CD4-positive, CD25-positive, alpha-beta regulatory T cell (primary cell): Measurements from ENCODE around the gene SMIM14. TPM values are rescaled to one million over a fixed set of nuclear protein-coding genes. Genes with fewer than 3 reads are reported as not detected.
A peak's percentile ranks its signal among the peaks of the same experiment; 100 is the strongest.
"Not testable (repeated sequence)": the region's sequence is repeated elsewhere in the genome, so short reads cannot be mapped to it uniquely, and the experiment has no call there.

Experiments used
- ATAC-seq, 2 donors: fragments of 150-1000 bp; cut with Tn5 transposase; one replicate each; pipeline ENCODE4 v1.10.0; 2021; ENCODE audit warnings: low read depth in 2 of 2, moderate number of reproducible peaks in 2 of 2, moderate library complexity in 1 of 2
- DNase-seq, 3 donors: peaks; one replicate each; pipeline versions ENCODE4 v3.0.0 to v3.0.0-alpha.2; 2012 to 2022; ENCODE audit warnings: mixed read lengths in 1 of 3
- H3K27ac ChIP-seq: one replicate; pipeline ENCODE4 v1.7.0; 2013; ENCODE audit warnings: mild to moderate bottlenecking, low read length; ENCODE audit not compliant: insufficient read depth, poor library complexity, severe bottlenecking
- H3K27me3 ChIP-seq: one replicate; pipeline ENCODE4 v1.7.0; 2013; ENCODE audit warnings: low read length; ENCODE audit not compliant: control insufficient read depth, insufficient read depth
- H3K36me3 ChIP-seq: one replicate; pipeline ENCODE4 v1.7.0; 2013; ENCODE audit warnings: mild to moderate bottlenecking, low read length, moderate library complexity; ENCODE audit not compliant: control insufficient read depth, insufficient read depth
- H3K4me1 ChIP-seq: 2 replicates; pipeline ENCODE4 v1.7.0; 2013; ENCODE audit warnings: mild to moderate bottlenecking, low read length; ENCODE audit not compliant: insufficient read depth, control insufficient read depth, poor library complexity, severe bottlenecking
- H3K4me3 ChIP-seq: one replicate; pipeline ENCODE4 v1.7.0; 2013; ENCODE audit warnings: low read depth, mild to moderate bottlenecking, low read length, moderate library complexity
- H3K9me3 ChIP-seq, 2 experiments: 1 replicate in 1 of 2; 2 replicates in 1 of 2; pipeline ENCODE4 v1.7.0; 2013; ENCODE audit warnings: low read length in 2 of 2, mild to moderate bottlenecking in 1 of 2, moderate library complexity in 1 of 2; ENCODE audit not compliant: control insufficient read depth in 2 of 2
- H3K27ac Mint-ChIP-seq, 3 donors: one replicate each; pipeline ENCODE4 v1.8.0; 2020 to 2022; ENCODE audit warnings: mild to moderate bottlenecking in 3 of 3, mixed read lengths in 3 of 3, moderate library complexity in 2 of 3
- H3K27me3 Mint-ChIP-seq: one replicate; pipeline ENCODE4 v1.8.0; 2022; ENCODE audit warnings: mild to moderate bottlenecking, mixed read lengths
- H3K36me3 Mint-ChIP-seq: one replicate; pipeline ENCODE4 v1.8.0; 2020; ENCODE audit warnings: mixed read lengths
- H3K4me1 Mint-ChIP-seq, 4 donors: one replicate each; pipeline ENCODE4 v1.8.0; 2020 to 2022; ENCODE audit warnings: mixed read lengths in 4 of 4, mild to moderate bottlenecking in 1 of 4
- H3K4me3 Mint-ChIP-seq, 4 donors: one replicate each; pipeline ENCODE4 v1.8.0; 2020 to 2022; ENCODE audit warnings: mild to moderate bottlenecking in 4 of 4, mixed read lengths in 4 of 4, moderate library complexity in 3 of 4
- H3K9me3 Mint-ChIP-seq, 7 donors: one replicate each; pipeline ENCODE4 v1.8.0; 2020 to 2022; ENCODE audit warnings: mixed read lengths in 7 of 7, mild to moderate bottlenecking in 3 of 7, moderate library complexity in 2 of 7
- polyA plus RNA-seq, 4 donors: library from polyadenylated mRNA; unstranded; fragments of 300-500 nt; fragmentation: Illumina TruSeq; gene quantifications; one replicate each; pipeline ENCODE4 v1.2.3, GENCODE V29; 2021
- total RNA-seq: library from RNA; stranded (reverse); gene quantifications from one replicate; pipeline ENCODE4 v1.2.3, GENCODE V29; 2022

The SMIM14 gene
- total and polyA plus RNA-seq, 5 donors from 2014 or later: 5.2 to 28.6 (median 21.8) TPM

GRCh38 chr4:39563346-39563847 lies 75.3 kb downstream of the SMIM14 start:
- no peak for DNase-seq
- peaks cover 0 to 2% (median 1%) of the 10 kb centered on the region in 4 donors for H3K4me1 Mint-ChIP-seq
- no peak overlapping the region for H3K4me3 ChIP-seq
- ATAC-seq: no peak
- no peaks in the 10 kb centered on the region for H3K4me1 ChIP-seq
- H3K36me3 ChIP-seq: peaks cover 2% of the 10 kb centered on the region
- H3K9me3 ChIP-seq: no peaks in the 10 kb centered on the region
- peaks cover 0 to 5% (median 2%) of the 10 kb centered on the region in 7 donors for H3K9me3 Mint-ChIP-seq
- H3K27ac Mint-ChIP-seq: peak overlapping the region in 1 of 3 donors; percentile 39
- H3K27me3 ChIP-seq: no peaks in the 10 kb centered on the region
- H3K4me3 Mint-ChIP-seq: no peak overlapping the region
- H3K27me3 Mint-ChIP-seq: no peaks in the 10 kb centered on the region
- no peak overlapping the region for H3K27ac ChIP-seq
- H3K36me3 Mint-ChIP-seq: peaks cover 24% of the 10 kb centered on the region

- Mint-ChIP-seq H3K36me3 (peaks cover 25% of the 10 kb centered on the region), H3K27me3 (no peaks in the 10 kb centered on the region)
- DNase-seq: no peak
These were observed 75.9 kb downstream of the SMIM14 start for GRCh38 chr4:39562792-39563191.

GRCh38 chr4:39559626-39560025 lies 79.0 kb downstream of the SMIM14 start:
- peaks cover 19% of the 10 kb centered on the region for H3K36me3 Mint-ChIP-seq

More at GRCh38 chr4:39562792-39563191, 75.9 kb downstream of the SMIM14 start:
- ATAC-seq: no peak
- no peak overlapping the region for H3K27ac ChIP-seq
- H3K27me3 ChIP-seq: no peaks in the 10 kb centered on the region
- H3K4me3 Mint-ChIP-seq: no peak overlapping the region
- H3K36me3 ChIP-seq: peaks cover 2% of the 10 kb centered on the region
- peak overlapping the region in 1 of 3 donors; percentile 56 for H3K27ac Mint-ChIP-seq
- no peaks in the 10 kb centered on the region for H3K9me3 ChIP-seq
- peaks cover 0 to 5% (median 2%) of the 10 kb centered on the region in 7 donors for H3K9me3 Mint-ChIP-seq
- no peaks in the 10 kb centered on the region for H3K4me1 ChIP-seq
- no peaks in the 10 kb centered on the region for H3K4me1 Mint-ChIP-seq
- H3K4me3 ChIP-seq: no peak overlapping the region

GRCh38 chr4:39555472-39555871 lies 83.2 kb downstream of the SMIM14 start:
- no peaks in the 10 kb centered on the region for H3K4me1 ChIP-seq
- no peak for DNase-seq

More at GRCh38 chr4:39559626-39560025, 79.0 kb downstream of the SMIM14 start:
- ATAC-seq (no peak), DNase-seq (no peak)
- no peaks in the 10 kb centered on the region for H3K9me3 ChIP-seq
- H3K9me3 Mint-ChIP-seq: peaks cover 0 to 3% (median 0%) of the 10 kb centered on the region in 7 donors
- H3K4me3 ChIP-seq: no peak overlapping the region
- H3K27me3 Mint-ChIP-seq: no peaks in the 10 kb centered on the region
- no peak overlapping the region for H3K27ac Mint-ChIP-seq
- no peaks in the 10 kb centered on the region for H3K27me3 ChIP-seq
- peaks cover 2% of the 10 kb centered on the region for H3K36me3 ChIP-seq
- no peak overlapping the region for H3K4me3 Mint-ChIP-seq
- no peaks in the 10 kb centered on the region for H3K4me1 ChIP-seq
- no peak overlapping the region for H3K27ac ChIP-seq
- H3K4me1 Mint-ChIP-seq: no peaks in the 10 kb centered on the region

GRCh38 chr4:39548425-39549067 lies 90.1 kb downstream of the SMIM14 start:
- H3K4me1 Mint-ChIP-seq: no peaks in the 10 kb centered on the region
- Histone ChIP-seq H3K4me3 (no peak overlapping the region), H3K27me3 (no peaks in the 10 kb centered on the region), H3K9me3 (no peaks in the 10 kb centered on the region), H3K36me3 (no peaks in the 10 kb centered on the region), H3K27ac (no peak overlapping the region), H3K4me1 (no peaks in the 10 kb centered on the region)
- ATAC-seq: no peak
- no peaks in the 10 kb centered on the region for H3K9me3 Mint-ChIP-seq
- no peaks in the 10 kb centered on the region for H3K27me3 Mint-ChIP-seq
- H3K4me3 Mint-ChIP-seq: no peak overlapping the region
- no peak for DNase-seq
- peak overlapping the region in 1 of 3 donors; percentile 31 for H3K27ac Mint-ChIP-seq
- peaks cover 6% of the 10 kb centered on the region for H3K36me3 Mint-ChIP-seq

More at GRCh38 chr4:39555472-39555871, 83.2 kb downstream of the SMIM14 start:
- H3K27me3 ChIP-seq: no peaks in the 10 kb centered on the region
- H3K27ac ChIP-seq: no peak overlapping the region
- Mint-ChIP-seq H3K9me3 (no peaks in the 10 kb centered on the region), H3K27ac (no peak overlapping the region), H3K36me3 (peaks cover 15% of the 10 kb centered on the region), H3K4me1 (no peaks in the 10 kb centered on the region), H3K4me3 (no peak overlapping the region), H3K27me3 (no peaks in the 10 kb centered on the region)
- no peaks in the 10 kb centered on the region for H3K36me3 ChIP-seq
- no peak for ATAC-seq
- H3K9me3 ChIP-seq: no peaks in the 10 kb centered on the region
- no peak overlapping the region for H3K4me3 ChIP-seq

- H3K27me3 Mint-ChIP-seq: no peaks in the 10 kb centered on the region
- Histone ChIP-seq H3K36me3 (no peaks in the 10 kb centered on the region), H3K9me3 (no peaks in the 10 kb centered on the region), H3K4me3 (no peak overlapping the region), H3K27ac (no peak overlapping the region), H3K27me3 (no peaks in the 10 kb centered on the region), H3K4me1 (no peaks in the 10 kb centered on the region)
- DNase-seq (no peak), ATAC-seq (no peak)
- no peaks in the 10 kb centered on the region for H3K9me3 Mint-ChIP-seq
- H3K4me3 Mint-ChIP-seq: no peak overlapping the region
- H3K4me1 Mint-ChIP-seq: no peaks in the 10 kb centered on the region
- no peak overlapping the region for H3K27ac Mint-ChIP-seq
- peaks cover 3% of the 10 kb centered on the region for H3K36me3 Mint-ChIP-seq
These were observed 93.9 kb downstream of the SMIM14 start for GRCh38 chr4:39544580-39545315.

GRCh38 chr4:39544080-39544479 lies 94.6 kb downstream of the SMIM14 start:
- not testable (repeated sequence) for H3K4me3 ChIP-seq, H3K27ac ChIP-seq, H3K27me3 ChIP-seq, H3K36me3 Mint-ChIP-seq, H3K36me3 ChIP-seq, DNase-seq, H3K27me3 Mint-ChIP-seq, ATAC-seq, H3K9me3 ChIP-seq, H3K4me1 Mint-ChIP-seq, H3K4me1 ChIP-seq, H3K4me3 Mint-ChIP-seq, H3K9me3 Mint-ChIP-seq
- peak overlapping the region in 1 of 3 donors; percentile 82 for H3K27ac Mint-ChIP-seq
